Heart left ventricle (tissue), 13 donors: ENCODE data around the gene A2ML1.

Experiments used
- POLR2A ChIP-seq, 2 donors: fragments of 450-650 bp; IDR thresholded peaks; one replicate each; pipeline ENCODE4 v1.6.1; 2017; ENCODE audit warnings: antibody characterized with exemption in 2 of 2, mild to moderate bottlenecking in 2 of 2, moderate library complexity in 2 of 2
- TF ChIP-seq, protein P1 (sequence below), 12 donors: fragments of 200-600 bp; sonication (generic) in 4 of 12; IDR thresholded peaks; one replicate each; pipeline versions ENCODE4 v1.5.0 to v1.8.0; 2018 to 2022; ENCODE audit warnings: antibody characterized with exemption in 12 of 12, mild to moderate bottlenecking in 5 of 12
- donor health status: ischemic (EF 13 %, LVEDD 7.1; RV severe dilation, severe dysfunction).
- donor health status: DM: no; HTN: yes; CAD: no.
- donor health status: DM: no; HTN: no; CAD: no.
- donor health status: ischemic (EF 25% LVEDD 6.9; RV normal size, moderate dysfunction).
- donor health status: ischemic (EF 25% LVEDD 5.7; RV mildly dilated, moderate dysfunction).
- donor health status: ischemic (EF 35%, LVEDD 5.7; RV mildly dilated, moderate dysfunction).
- donor health status: nonischemic (EF 11% LVEDD 7.7; RV severe dilation, severe dysfunction).
- donor health status: DM: yes; HTN: yes; CAD: no.
- donor health status: PGD.
- donor health status: ischemic (EF 29% LVEDD 5.4; RV normal size, mild dysfunction).
- donor health status: nonischemic (EF 23%, LVEDD 6.1; RV moderate dilation, normal function).

DNA sequence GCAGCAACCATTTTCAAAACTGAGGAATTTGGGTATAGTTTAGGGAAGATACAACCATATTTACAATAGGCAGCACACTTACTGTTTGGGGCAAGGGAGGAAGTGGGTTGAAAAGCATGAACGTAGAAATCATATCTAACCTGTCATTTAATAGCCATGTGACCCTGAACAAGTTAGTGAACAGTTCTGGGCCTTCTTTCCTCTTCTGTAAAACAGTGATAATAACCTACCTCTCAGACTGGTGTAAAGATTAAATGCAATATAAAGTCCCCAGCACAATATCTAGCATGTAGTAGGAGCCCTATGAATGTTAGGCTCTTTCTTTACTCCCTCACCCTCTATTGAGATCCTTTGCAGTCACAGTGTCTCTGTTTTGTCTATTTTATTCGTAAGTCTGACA, 33.5 kb downstream of the A2ML1 start:
- TF ChIP-seq, protein P1, sequence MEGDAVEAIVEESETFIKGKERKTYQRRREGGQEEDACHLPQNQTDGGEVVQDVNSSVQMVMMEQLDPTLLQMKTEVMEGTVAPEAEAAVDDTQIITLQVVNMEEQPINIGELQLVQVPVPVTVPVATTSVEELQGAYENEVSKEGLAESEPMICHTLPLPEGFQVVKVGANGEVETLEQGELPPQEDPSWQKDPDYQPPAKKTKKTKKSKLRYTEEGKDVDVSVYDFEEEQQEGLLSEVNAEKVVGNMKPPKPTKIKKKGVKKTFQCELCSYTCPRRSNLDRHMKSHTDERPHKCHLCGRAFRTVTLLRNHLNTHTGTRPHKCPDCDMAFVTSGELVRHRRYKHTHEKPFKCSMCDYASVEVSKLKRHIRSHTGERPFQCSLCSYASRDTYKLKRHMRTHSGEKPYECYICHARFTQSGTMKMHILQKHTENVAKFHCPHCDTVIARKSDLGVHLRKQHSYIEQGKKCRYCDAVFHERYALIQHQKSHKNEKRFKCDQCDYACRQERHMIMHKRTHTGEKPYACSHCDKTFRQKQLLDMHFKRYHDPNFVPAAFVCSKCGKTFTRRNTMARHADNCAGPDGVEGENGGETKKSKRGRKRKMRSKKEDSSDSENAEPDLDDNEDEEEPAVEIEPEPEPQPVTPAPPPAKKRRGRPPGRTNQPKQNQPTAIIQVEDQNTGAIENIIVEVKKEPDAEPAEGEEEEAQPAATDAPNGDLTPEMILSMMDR (IDR thresholded peaks at IDR 0.05): no peak
- TF ChIP-seq POLR2A (IDR thresholded peaks at IDR 0.05): no peak
